Measurements from ENCODE around the gene SIRT6. TPM values are rescaled to one million over a fixed set of nuclear protein-coding genes. Genes with fewer than 3 reads are reported as not detected.

The SIRT6 gene
- total RNA-seq, 1 donor from 2014 or later: 12.9 TPM

- no peak overlapping the region for H3K4me3 ChIP-seq
- H3K27ac ChIP-seq (replicated peaks): no peak overlapping the region
- H3K9me3 ChIP-seq (replicated peaks): no peaks in the 10 kb centered on the region
- TF ChIP-seq CTCF (IDR thresholded peaks at IDR 0.05; ENCODE audit: borderline replicate concordance): no peak
- peaks cover 6% of the 10 kb centered on the region for H3K4me1 ChIP-seq
- intact Hi-C loops (cut with micrococcal nuclease): no loop called here
- H3K27me3 ChIP-seq (ENCODE audit: low read depth): peaks cover 25% of the 10 kb centered on the region
- no peak for DNase-seq
- peaks cover 54% of the 10 kb centered on the region for H3K36me3 ChIP-seq
Observed at GRCh38 chr19:4174895-4175668, 7.3 kb downstream of the SIRT6 start.

- intact Hi-C loops (cut with micrococcal nuclease): no loop called here
- no peaks in the 10 kb centered on the region for H3K9me3 ChIP-seq (replicated peaks)
- peaks cover 46% of the 10 kb centered on the region for H3K36me3 ChIP-seq
- H3K27me3 ChIP-seq (ENCODE audit: low read depth): peaks cover 29% of the 10 kb centered on the region
- H3K4me3 ChIP-seq: no peak overlapping the region
- TF ChIP-seq CTCF (IDR thresholded peaks at IDR 0.05; ENCODE audit: borderline replicate concordance): no peak
- no peak for DNase-seq
- H3K4me1 ChIP-seq: peaks cover 6% of the 10 kb centered on the region
- no peak overlapping the region for H3K27ac ChIP-seq (replicated peaks)
Observed at GRCh38 chr19:4174213-4174894, 8.0 kb downstream of the SIRT6 start.

- Histone ChIP-seq H3K9me3 (replicated peaks) (no peaks in the 10 kb centered on the region), H3K27me3 (ENCODE audit: low read depth) (peaks cover 34% of the 10 kb centered on the region), H3K36me3 (peaks cover 39% of the 10 kb centered on the region), H3K4me3 (no peak overlapping the region), H3K4me1 (peaks cover 6% of the 10 kb centered on the region), H3K27ac (replicated peaks) (no peak overlapping the region)
- no peak for DNase-seq
- no peak for TF ChIP-seq CTCF (IDR thresholded peaks at IDR 0.05; ENCODE audit: borderline replicate concordance)
- intact Hi-C loops (cut with micrococcal nuclease): no loop called here
Observed at GRCh38 chr19:4173479-4174212, 8.7 kb downstream of the SIRT6 start.

GRCh38 chr19:4172861-4173473, 9.4 kb downstream of the SIRT6 start:
- no peak for TF ChIP-seq CTCF (IDR thresholded peaks at IDR 0.05; ENCODE audit: borderline replicate concordance)
- no peak overlapping the region for H3K4me3 ChIP-seq
- no peak overlapping the region for H3K27ac ChIP-seq (replicated peaks)
- H3K27me3 ChIP-seq (ENCODE audit: low read depth): peaks cover 41% of the 10 kb centered on the region
- DNase-seq: peak; percentile 47
- peaks cover 32% of the 10 kb centered on the region for H3K36me3 ChIP-seq
- H3K9me3 ChIP-seq (replicated peaks): no peaks in the 10 kb centered on the region
- intact Hi-C loops (cut with micrococcal nuclease): no loop called here
- peaks cover 6% of the 10 kb centered on the region for H3K4me1 ChIP-seq

- no peak overlapping the region for H3K27ac ChIP-seq (replicated peaks)
- no peak for TF ChIP-seq CTCF (IDR thresholded peaks at IDR 0.05; ENCODE audit: borderline replicate concordance)
- intact Hi-C loops (cut with micrococcal nuclease): no loop called here
- DNase-seq: no peak
- H3K4me1 ChIP-seq: peaks cover 6% of the 10 kb centered on the region
- H3K4me3 ChIP-seq: no peak overlapping the region
- peaks cover 22% of the 10 kb centered on the region for H3K36me3 ChIP-seq
- H3K27me3 ChIP-seq (ENCODE audit: low read depth): peaks cover 46% of the 10 kb centered on the region
- no peaks in the 10 kb centered on the region for H3K9me3 ChIP-seq (replicated peaks)
Observed at GRCh38 chr19:4171676-4172075, 10.7 kb downstream of the SIRT6 start.

All from left ventricle myocardium inferior (tissue), 1 donor.